Fibroblast of pulmonary artery (primary cell): ENCODE data around the gene SEC24D.

Experiments
- DNase-seq: peaks from one replicate; pipeline ENCODE4 v3.0.0-alpha.2; 2010; ENCODE audit warnings: low read depth
- H3K4me3 ChIP-seq: replicated peaks from 2 replicates; pipeline ENCODE4 v1.5.1; 2011; ENCODE audit warnings: low read depth, mild to moderate bottlenecking, control low read depth, low read length, moderate library complexity
- TF ChIP-seq, protein P1 (sequence below): IDR thresholded peaks from 2 replicates; pipeline ENCODE4 v1.5.1; 2011; ENCODE audit warnings: mild to moderate bottlenecking, control low read depth, low read length, inconsistent platforms; ENCODE audit errors: missing control alignments

The SEC24D gene

DNA sequence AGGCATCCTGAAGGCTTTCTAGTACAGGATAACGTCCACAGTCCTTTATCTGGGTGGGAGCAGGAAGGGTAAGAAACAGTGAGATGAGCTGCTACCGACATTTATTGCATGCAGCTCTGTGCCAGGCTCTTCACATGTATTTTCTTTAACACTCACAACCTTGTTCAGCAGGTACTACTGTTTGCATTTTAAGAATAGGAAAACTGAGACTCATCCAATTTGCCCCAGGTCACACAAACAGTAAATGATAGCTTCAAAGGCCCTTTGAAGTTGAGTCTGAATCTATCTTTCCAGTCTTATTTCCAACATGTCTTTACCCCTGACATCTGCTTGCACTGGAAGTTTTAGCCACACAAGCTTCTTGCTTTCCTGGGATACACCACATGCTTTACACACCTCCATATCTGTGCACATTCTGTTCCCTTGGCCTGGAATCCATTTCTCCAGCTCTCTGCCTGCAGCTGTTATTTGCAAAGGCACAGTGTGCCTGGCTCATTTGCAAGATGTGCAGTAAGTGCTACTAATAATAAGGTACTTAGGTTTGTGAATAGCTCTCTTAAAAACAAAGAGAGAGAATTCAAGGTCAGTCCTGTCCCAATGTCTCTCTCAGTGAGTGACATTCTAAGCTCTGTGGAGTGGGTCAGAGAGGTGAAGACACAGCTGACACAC is 89.5 kb downstream of the SEC24D start:
- H3K4me3 ChIP-seq, result no peak overlapping the region
- no peak for DNase-seq
- TF ChIP-seq, protein P1, sequence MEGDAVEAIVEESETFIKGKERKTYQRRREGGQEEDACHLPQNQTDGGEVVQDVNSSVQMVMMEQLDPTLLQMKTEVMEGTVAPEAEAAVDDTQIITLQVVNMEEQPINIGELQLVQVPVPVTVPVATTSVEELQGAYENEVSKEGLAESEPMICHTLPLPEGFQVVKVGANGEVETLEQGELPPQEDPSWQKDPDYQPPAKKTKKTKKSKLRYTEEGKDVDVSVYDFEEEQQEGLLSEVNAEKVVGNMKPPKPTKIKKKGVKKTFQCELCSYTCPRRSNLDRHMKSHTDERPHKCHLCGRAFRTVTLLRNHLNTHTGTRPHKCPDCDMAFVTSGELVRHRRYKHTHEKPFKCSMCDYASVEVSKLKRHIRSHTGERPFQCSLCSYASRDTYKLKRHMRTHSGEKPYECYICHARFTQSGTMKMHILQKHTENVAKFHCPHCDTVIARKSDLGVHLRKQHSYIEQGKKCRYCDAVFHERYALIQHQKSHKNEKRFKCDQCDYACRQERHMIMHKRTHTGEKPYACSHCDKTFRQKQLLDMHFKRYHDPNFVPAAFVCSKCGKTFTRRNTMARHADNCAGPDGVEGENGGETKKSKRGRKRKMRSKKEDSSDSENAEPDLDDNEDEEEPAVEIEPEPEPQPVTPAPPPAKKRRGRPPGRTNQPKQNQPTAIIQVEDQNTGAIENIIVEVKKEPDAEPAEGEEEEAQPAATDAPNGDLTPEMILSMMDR, result no peak

DNA sequence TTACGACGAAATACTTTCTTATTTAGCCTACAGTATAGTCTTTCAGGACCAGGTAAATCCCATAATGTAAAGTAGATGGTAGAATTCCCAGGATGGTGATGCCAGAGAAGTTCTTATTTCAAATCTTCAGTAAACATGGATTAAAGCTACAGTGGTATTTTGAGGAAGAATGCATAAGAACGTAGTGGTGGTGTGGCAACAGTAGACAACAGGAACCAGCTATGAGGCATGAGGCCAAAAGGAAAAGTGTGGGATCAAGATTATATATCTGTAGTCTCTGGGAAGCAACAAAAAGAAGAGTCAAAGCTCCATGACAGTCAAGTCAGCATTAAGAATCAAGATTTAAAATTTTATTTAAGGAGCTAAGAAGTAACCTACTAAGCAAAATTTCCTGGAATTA is 90.6 kb downstream of the SEC24D start:
- DNase-seq, result peak; percentile 73
- TF ChIP-seq, protein P1, result no peak
- no peak overlapping the region for H3K4me3 ChIP-seq

DNA sequence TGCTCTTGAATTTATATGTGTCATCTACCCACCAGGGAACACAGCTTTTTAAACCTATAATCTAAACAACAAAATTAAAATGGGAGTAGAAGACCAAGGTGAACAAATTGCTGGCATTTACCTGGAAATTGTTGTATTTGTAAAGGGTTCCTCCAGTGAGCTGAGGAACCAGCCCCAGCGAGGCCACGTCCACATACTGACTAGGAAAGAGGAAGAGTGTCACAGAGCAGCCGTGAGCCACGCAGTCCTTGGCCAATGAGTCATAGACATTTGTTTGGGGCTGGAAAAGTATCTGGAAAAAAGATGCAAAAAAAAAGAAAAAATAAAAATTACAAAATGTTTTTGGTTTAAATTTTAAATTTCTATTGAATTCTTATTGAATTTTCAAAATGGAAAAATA is 92.1 kb downstream of the SEC24D start:
- no peak overlapping the region for H3K4me3 ChIP-seq
- TF ChIP-seq, protein P1, result no peak
- DNase-seq, result no peak

DNA sequence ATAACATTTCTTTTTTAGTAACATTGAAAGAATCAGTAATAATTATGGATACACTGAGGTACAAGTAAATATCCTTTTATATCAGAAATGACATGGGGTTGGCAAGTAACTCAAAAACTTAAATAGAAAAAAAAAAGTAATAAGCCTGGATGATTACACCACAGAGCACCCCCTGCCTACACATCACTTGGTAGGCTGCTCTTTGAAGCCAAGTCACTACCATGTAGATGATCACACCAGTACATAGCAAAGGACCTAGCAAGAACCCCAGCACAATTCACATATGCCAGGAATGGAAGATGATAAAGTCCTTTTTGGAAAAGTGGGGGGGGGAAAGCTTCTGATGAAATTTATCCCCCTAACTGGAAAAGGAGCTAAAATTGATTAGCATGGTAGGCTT is 93.9 kb downstream of the SEC24D start:
- no peak for DNase-seq
- TF ChIP-seq, protein P1, result no peak
- H3K4me3 ChIP-seq, result no peak overlapping the region

DNA sequence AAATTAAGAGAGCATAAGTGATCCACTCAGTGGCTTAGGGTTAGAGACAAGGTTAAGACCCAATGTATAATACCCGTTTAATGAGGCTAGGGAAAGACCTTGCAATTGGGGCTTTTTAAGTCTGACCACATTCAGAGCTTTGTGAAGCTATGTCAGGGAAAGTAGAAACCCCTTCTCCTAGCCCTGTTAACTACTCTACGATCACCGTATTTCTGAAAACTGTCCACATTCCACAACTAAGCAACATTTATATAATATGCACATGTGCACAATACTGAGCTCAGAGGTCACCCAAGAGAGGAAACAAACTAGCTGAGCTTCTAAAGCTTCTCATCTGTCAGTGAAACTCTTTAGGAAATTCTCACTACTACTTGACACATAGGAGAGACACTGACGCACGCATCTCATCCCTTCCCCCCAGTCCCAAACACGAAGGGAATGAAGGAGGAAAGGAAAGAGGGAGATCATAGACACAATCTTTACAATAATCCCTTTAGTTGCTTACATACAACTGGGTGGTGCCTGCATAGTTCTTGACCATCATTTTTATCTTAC is 94.5 kb downstream of the SEC24D start:
- DNase-seq, result peak; percentile 28
- TF ChIP-seq, protein P1, result no peak
- no peak overlapping the region for H3K4me3 ChIP-seq

DNA sequence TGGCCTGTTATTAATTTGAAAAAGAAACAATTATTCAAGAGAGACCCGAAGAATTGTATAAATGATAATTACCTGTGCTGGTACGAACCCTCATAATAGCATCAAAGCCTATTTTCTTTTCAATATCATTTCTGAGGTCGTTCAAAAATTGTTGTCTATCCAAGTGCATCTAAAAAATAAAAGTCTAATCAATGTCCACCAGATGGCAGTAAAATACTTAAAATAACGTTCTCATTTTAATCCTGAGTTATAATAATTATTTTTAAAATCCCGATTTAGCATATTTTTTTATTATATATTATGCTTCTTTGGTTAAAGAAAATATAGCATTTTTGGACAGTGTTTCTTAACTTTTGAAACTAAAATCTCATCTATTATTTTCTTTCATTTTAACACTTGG is 95.1 kb downstream of the SEC24D start:
- TF ChIP-seq, protein P1, result peak; percentile 20
- H3K4me3 ChIP-seq, result no peak overlapping the region
- DNase-seq, result peak; percentile 58
